Suppressor macrophage (primary cell): Measurements from ENCODE around the gene UNK.
"Not testable (repeated sequence)": the region's sequence is repeated elsewhere in the genome, so short reads cannot be mapped to it uniquely, and the experiment has no call there.

Experiments
- DNase-seq, 4 experiments: peaks; one replicate each; pipeline ENCODE4 v3.0.0-alpha.2; 2020 to 2022

The UNK gene

DNA sequence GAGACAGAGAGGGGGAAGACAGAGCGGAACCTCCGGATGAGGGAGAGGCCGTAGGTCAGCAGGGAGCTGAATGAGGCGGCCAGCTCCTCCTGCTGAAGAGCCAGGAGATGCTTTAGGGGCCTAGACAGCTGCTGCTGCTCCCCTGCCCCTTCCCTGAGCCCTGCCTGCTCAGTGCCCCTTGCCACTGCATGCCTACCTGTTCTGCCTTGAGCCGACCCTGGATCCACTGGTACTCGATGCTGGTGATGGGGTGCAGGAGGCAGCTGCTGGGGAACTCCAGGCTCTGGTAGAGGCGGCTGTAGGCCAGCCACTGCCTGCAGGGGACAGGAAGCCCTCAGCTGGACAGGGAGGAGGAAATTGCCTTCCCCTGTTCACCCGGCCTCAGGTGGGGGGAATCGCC is 52.0 kb downstream of the UNK start:
- no peak for DNase-seq

DNA sequence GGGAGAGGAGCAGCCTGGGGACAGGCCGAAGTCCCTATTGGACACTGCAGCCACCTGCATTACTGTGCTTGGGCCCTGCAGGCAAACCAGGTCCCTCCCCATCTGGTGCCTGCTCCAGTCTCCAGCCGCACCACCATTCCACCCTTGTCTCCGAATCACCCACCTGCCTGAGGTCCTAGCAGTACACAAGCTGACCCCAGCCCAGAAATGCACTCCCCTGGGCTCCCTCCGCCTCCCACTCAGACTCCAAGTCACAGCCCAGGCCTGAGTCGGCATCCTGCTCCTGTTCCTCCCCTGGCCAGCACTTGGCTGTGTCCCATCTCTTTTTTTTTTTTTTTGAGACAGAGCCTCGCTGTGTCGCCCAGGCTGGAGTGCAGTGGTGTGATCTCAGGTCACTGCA is 53.3 kb downstream of the UNK start:
- no peak for DNase-seq

DNA sequence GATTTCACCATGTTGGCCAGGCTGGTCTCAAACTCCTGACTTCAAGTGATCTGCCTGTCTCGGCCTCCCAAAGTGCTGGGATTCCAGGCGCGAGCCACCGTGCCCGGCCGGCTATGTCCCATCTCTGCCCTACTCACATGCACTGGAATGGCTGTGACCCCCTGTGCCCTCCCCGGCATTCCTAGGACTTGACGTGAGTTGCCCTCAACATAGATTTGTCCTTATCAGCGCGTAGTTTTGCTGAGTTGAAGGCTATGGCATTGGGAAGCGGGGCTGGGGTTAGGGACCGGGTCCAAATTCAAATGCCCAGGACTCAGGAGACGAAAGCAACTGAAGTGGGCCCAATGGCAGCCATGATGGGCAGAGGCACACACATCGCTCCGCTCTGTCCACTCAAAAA is 53.8 kb downstream of the UNK start:
- DNase-seq, result no peak

DNA sequence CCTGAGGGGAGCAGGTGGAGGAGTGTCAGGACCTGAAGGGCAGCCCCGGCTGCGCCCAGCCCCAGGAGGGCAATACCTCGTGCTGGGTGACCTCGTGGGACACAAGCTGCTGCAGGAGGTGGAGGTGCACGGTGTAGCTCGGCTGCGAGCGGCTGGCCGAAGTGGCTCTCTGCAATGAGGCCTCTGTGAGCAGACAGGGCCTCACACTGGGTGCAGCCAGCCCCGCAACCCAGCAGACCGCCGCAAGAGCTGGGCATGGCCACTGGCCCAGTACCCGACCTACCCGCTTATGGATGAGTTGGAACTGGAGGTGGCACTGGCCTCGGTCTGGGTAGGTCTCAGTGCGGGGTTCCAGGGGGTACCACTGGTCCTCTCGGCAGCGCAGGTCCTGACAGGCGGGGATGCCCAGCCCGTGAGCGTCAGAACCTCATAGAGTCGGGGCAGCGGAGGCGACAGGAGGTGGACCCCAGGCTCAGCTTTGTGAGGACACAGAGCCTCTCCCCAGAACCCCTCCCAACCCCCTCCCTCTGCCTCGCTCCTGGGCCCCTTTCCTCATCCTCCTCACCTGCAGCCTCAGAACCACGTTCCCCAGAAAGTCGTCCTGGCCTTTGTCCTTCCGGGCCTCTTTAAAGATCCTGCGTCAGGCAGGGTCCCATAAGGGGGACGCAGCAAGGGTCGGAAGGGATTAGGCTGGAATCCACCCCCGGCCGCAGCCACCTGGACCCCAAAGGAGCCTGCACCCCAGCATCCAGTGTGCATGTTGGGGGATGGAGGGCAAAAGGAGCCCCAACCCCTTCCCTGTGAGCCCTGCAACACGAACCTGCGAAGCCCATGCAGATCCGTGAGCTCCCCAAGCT is 55.6 kb downstream of the UNK start:
- DNase-seq, result no peak

DNA sequence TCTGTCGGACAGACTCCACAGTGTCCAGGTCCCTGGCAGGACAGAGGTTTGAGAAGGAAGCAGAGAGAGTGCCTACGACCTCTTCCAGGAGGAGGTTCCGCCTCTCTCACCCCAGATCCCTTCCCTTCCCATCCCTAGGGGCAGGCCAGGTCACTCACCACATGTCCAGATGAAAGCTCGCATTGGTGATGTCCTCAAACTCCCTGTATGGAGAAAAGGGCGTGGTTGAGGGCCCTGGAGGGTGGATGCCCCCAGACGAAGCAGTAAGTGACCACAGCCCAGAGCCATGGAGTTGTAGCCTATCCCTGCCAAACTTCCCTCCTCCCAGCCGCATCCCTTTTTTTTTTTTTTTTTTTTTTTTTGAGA is 56.2 kb downstream of the UNK start:
- no peak for DNase-seq

DNA sequence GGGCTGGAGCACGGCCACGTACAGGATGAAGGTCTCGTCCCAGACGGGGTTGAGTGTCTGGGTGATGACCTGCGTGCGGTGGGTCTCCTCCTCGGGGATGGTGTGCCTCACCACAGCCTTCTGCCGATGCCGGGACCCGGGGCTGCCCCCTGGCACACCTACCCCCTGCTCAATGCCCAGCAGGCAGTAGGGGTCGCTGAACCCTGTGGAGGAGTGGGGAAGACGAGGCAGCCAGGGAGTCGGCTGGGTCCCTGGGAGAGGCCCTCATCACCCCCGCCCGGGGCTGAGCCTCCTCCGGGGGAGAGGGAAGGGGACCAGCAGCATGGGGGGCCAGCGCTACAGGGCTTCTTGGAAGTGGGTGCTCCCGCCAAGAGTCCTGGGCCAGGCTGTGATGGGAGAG is 57.8 kb downstream of the UNK start:
- no peak for DNase-seq

DNA sequence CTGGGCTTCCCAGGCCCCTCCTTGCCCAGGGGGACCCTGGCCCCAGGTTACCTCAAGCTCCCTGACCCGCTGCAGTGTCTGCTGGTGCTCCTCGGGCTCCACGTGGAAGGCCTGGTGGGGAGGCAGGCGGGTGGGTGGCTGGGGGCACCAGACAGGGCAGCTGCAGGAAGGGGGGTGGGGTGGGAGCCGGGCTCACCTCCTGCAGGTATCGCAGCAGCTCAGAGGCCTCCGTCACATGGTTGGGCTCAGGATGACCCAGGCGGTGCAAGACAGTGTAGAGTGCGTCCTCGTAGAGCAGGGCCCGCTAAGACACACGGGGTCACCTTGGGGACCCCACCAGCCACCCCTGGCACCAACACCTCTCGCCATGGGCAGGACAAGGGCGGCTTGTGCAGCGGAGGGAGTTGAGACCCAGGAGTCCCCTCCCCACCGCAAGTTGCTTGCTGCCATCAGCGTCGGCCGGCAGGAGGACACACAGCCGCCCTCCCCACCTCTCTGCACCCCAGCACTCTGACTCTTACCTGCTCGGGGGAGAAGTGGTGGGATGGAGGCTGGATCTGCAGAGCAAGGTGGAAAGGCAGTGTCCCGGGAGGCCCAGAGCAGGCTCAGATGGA is 58.5 kb downstream of the UNK start:
- peak in 1 of 4 experiments; percentile 1 for DNase-seq

DNA sequence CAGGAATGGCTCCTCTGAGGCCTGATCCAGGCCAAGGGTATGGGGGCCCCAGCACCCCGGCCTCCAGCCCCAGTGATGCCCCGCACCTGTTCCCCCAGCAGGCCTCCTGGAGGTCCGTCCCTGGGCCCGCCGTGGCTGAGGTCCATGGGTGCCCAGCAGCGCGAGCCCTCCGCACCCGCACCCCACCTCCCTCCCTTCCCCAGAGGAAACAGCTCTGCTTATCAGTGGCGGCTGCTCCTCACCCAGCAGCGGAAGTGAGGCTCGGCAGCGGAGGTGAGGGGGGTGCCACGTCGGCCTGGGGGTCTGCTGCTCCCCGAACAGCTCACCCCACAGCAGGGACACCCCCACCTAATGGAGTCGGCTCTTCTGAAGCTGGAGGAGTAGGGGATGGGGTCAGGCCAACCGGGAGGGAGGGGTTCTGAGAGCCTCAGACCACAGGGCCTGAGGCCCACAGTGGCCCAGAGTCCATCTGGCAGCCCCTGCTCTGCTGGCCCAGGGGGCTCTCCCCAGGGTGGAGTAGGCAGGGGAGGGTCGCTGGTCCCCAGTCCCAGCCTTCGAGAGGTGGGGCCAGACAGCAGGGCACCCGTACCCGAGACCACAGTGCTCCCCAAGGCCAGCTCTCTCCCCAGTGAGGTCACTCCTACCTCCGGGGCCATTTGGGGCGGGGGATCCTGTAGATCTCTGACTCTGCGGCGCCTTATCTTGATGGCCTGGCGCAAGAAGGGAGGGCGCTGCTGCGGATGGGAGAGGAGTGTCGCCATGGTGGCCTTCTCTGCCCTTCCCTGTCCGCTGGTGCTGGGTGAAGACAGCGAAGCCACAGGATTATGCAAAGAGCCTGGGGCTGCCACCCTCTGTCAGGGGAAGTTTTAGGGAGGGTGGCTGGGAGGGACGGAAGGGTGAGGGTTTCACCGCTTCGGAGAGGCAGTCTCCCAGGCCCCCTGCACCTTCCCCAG is 59.2 kb downstream of the UNK start, which contains the start of gene UNC13D:
Gene UNC13D, minus strand, starts transcription at position 828 of the 953 bp plus-strand sequence. Its CDS starts 67 bp downstream, at position 761.
- DNase-seq, result peak; percentile 68 to 86 (median 82)

DNA sequence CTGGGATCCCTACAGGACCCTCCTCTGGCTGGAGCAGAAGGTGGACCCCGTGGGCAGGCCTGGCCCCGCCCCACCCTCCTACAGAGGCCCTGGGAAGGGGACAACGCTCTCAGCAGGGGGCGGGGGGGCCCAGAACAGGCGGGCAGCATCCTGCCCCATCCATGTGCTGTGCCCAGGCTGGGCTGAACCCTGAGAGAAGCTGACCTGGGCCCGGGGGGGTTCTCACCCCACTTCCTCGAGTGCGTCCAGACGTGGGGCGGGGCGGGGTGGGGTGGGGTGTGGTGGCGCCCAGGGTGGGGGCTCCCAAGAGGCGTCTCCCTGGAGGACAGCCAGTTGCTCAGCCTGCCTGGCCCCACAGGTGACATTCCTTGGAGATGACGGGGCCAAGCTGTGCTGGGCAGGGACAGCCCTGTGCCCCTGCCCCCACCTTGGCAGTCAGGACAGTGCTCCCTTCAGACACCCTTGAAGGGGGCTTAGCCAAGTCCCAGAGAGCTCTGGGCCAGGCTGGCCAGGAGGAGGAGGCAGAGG is 60.0 kb downstream of the UNK start:
- DNase-seq, result no peak

DNA sequence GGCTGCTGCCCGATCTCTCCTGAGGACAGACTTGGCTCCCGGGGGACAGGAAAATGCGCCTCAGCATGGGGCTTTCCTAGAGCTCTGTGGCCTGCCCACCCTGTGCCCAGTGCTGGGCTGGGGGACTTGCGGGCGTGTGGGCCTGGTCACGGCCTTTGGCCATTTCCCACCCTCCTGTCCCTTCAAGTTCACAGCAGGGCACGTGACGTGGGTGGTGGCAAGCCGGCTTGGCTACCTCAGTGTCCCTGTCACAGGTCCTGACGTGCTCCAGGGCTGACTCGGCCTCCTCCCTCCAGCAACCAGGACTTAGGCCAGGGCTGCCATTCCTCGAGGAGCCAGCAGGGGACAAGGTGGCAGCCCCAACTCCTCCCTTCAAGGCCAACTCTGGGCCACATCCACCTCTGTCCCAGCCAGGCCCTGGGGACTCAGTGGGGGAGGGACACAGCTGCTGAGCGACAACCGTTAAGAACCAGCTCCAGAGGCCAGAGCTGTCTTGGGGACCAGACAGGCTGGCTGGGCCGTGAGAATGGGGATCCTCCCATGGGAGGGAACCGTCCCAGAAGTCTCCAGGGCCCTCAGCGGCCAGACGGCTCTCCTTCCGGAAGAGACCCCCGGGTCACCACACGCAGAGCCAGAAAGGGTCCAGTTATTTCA is 60.6 kb downstream of the UNK start:
- DNase-seq, result peak; percentile 90 to 94 (median 93)

DNA sequence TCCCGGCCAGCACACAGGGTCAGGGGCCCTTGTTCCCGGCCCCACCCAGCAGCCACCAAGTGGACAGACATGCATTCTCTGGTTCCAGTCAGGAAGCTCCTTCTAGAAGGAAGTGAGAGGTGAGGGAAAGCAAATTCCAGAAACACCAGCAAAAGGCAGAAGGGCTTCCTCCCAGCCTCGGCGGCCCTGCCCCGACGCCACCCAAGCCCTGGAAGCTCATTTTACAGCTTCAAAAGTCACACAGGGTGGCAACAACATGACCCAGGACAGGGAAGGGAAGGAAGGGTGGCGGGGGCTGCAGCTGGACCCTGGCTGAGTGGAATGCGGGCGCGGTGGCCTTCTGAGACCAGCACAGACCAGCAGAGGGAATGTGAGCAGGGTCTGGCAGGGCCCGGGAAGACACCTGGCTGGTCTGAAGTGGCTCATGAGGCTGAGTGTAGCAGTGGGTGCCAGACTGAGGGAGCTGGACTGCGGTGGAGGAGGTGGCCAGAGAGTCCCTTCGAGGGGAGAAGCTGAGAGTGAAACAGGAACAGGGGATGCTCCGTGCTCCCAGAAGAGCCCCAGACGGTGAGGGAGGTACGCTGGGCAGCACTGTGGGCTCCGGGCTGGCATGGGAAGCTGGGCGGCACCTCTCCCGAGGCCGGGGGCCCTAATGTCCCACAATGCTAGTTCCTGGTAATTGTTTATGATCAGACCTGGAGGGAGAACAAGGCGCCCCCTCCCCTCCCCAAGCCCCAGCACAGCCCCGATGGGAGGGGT is 61.5 kb downstream of the UNK start:
- DNase-seq, result peak in 1 of 4 experiments; percentile 24

DNA sequence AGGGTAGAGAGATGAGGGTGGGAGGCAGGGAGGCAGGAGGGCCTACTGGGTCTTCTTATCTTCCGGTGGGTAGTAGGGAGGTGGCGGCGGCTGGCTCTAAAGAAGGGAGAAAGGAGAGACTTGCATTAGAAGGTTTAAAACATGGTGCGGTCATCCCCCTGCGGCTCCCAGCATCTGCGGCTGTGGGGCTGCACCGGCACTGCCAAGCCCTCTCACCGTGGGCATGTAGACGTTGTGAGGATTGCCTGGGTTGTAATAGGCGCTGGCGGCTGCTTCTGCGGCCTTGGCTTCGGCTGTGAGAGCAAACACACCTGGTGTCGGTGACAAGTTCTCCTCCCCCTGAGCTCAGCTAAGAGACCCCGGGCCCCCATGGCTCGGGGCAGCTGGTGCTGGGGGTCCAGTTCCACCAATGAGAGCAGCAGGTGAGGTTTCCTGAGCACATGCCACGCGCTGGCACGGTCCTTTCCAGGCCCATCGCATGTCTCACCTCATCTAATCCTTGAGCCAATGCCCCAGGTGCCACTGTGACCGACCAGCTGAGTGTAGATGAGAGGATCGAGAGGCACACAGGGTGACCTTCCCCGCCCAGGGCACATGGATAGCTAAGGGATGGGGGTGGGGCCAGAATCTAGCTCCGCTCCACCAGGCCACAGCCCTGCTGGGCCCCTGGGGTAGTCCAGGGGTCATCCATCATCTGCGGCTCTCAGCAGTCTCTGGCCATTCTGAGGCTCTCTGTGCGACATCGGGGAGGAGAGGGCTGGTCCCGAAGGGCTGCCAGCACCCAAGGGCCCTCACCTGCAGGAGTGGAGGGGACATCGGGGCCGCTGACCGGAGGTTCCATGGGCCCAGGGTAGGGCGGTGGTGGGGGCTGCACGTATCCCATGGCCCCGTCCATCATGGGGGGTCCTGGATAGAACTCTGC is 62.3 kb downstream of the UNK start:
- DNase-seq, result no peak

DNA sequence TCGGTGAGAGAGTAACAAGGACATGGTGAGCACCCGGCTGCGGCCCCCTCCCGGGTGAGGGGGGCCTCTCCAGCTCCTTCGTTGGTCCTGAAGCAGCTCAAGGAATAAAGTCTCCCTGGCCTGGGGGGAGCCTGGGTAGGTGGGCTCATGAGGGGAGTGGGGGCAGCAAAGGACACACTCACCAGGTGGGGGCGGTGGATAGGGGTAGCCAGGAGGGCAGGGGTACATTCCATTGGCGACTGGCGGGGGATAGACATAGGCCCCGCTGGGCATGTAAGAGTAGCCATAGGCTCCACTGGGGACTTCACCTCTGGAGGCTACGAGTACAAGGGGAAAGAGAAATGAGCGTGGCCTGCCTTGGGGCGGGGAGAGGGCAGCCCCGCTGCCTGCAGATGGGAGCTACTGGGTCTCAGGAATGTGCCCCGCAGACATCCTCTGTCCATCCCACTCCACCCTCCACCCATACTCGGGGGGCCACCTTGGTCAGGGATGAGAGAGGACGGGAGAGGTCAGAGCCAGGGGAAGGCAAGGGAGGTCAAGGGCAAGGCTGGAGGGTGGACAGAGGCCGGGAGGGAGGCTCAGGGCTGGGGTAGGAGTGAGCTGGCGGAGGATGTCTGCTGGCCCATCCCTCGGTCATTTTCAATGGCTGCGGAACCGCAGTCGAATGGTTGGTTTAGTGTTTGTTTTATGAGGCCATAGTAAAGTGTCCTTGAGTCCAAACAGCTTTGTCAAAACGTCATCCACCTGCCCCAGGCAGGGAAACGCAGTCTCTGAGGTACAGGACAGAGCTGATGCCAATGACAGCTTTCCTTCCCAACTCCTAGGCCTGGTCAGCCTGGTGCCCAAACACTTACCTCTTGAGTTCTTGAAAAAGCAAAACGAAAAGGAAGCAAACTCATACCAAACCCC is 63.3 kb downstream of the UNK start:
- DNase-seq, result no peak

DNA sequence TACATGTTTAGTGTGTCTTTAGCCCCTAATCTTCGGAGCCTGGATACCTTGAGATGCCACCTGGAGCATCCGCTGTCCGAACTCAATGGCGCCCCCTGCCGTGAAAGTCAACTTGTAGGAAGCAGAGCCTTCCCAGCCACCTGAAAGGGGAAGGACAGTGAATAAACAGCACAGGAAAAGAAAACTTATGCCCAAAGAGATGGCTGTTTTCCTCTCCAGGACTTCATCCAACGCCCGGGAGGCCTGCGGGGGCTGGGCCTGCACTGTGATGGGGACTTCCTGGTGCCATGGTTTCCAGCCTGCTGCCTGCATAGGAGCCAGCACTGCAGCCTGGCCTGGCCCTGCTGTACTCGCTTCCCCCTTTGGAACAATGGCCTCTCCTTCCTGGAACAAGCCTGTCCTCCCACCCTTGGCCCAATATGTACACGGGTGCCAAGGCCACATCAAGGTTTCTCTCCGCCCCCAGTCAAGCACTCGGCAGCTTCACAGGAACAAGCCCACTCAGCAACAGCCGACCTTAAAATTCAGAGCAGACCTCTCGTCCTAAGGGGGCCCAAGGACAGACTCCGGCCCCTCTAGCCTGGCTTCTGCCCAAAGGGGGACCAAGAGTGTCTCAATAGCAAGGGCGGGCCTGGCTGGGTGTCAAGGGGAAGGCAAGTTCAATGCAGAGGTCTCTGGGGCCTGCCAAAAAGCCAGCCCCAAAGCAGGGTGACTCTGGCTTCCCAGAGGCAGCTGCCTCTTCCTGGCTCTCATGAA is 64.1 kb downstream of the UNK start:
- DNase-seq, result peak; percentile 63 to 87 (median 74)

DNA sequence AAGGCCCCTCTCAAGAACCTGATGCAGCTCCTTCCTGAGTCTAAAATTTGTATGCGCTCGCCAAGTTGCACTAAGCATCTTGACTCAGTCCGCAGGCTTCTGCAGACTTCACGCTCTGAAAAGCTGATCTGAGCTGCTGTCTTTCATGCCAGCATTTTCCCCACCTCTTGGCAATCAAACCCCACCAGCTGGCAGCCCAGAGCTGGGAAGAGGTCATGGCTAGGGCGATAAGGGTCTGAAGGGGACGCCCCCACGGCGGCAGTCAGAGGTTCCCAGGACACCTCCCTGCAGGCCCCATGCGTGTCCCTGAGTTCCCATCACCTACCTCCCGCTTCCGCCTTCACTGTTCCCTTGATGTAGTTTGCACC is 64.7 kb downstream of the UNK start:
- no peak for DNase-seq

DNA sequence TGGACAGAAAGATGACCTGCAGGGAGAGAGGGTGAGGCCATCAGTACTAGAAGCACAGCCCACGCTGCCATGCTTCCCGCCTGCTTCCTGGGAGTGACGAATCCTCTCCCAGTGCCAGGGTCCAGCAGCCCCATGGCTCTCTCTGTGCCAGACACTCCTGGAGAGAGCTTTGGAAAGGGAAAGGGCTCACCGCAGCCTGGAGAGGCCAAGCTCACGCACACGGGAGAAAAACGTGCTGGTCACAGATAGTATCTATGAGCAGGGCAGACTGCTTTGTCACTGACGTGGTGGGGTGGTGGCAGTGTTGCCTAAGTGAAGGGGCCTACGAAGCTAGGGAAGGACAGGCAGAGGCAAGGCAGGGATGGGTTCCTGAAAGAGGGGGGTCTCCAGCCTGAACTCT is 65.1 kb downstream of the UNK start:
- no peak for DNase-seq

DNA sequence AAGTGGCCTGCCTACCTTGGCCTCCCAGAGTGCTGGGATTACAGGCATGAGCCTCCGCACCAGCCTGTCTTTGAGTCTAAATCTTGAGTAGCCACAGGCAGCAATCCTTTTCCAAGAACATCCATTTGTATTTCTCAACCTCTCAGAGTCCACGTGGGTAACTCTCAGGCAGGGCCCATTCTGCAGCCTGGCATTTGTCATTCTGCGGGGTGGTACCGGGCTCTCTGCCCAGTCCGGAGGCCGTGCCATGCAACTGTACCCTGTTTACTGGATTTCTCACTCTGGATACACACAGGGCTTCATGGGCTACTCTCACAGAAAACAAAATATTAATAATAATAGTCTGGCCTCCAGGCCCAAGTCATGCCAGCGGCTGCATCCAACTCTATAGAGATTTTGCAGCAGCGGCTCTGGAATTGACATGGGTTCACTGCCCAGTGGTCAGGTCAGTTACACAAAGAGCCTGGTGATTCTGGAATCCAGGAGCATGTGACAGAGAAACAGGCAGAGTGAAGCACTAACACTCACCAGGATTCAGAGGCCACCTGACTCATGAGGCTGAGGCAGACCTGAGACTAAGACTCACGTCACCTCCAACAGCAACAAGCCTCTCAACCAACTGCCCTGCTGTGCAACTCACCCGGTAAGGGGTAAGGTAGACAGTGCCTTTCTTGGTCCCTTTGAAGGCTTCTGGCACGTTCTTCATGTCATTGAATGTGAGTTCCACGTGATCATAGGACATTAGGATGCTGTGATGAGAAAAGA is 66.5 kb downstream of the UNK start:
- DNase-seq, result no peak

DNA sequence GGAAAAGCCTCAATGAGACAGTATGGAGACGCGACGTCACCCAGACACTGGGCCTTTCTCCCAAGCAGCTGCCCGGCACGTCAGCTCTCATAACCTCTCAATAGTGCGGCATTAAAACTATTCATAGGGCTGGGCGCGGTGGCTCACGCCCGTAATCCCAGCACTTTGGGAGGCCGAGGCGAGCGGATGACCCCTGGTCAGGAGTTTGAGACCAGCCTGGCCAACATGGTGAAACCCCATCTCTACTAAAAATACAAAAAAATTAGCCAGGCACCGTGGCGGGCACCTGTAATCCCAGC is 67.0 kb downstream of the UNK start:
- not testable (repeated sequence) for DNase-seq
